ENCODE data around the gene ADRM1.

ADRM1 gene

DNA sequence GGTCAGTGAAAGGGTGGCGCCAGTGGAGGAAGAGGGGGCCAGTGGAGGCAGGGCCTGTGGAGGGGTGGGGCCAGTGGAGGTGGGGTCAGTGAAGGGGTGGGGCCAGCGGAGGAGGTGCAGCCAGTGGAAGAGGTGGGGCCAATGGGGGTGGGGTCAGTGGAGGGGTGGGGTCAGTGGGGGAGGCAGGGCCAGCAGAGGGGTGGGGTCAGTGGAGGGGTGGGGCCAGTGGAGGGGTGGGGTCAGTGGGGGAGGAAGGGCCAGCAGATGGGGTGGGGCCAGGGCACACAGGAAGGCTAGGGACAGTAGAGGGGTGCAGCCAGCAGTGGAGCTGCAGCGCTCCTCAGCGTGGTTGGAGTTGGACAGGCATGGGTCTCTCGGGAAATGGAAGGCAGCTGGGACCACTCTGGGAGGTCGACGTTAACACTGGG, 18.7 kb downstream of the ADRM1 start:
- peak; percentile 33 for DNase-seq (ENCODE audit: low read depth, low spot score)
- H3K27ac ChIP-seq: no peak overlapping the region

DNA sequence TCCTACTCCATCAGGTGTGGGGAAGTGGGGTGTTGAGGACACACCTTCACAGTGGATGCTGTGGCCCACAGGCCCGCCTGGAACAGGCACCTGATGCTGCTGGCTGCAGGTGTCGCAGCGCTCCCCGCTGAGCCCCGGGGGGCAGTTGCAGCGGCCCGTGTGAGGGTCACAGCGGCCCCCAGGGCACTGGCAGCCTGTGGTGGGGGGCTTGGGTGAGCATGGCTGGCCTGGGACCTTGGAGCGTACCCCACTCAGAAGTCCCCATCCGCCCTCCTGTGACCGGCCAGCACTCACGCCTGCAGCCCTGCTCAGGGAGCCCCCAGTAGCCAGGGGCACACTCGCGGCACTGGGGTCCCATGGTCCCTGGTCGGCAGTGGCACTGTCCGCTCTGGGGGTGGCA, 19.2 kb downstream of the ADRM1 start:
- no peak for DNase-seq (ENCODE audit: low read depth, low spot score)
- no peak overlapping the region for H3K27ac ChIP-seq

GRCh38 chr20:62322492-62323041, 19.8 kb downstream of the ADRM1 start:
- no peak for DNase-seq (ENCODE audit: low read depth, low spot score)

DNA sequence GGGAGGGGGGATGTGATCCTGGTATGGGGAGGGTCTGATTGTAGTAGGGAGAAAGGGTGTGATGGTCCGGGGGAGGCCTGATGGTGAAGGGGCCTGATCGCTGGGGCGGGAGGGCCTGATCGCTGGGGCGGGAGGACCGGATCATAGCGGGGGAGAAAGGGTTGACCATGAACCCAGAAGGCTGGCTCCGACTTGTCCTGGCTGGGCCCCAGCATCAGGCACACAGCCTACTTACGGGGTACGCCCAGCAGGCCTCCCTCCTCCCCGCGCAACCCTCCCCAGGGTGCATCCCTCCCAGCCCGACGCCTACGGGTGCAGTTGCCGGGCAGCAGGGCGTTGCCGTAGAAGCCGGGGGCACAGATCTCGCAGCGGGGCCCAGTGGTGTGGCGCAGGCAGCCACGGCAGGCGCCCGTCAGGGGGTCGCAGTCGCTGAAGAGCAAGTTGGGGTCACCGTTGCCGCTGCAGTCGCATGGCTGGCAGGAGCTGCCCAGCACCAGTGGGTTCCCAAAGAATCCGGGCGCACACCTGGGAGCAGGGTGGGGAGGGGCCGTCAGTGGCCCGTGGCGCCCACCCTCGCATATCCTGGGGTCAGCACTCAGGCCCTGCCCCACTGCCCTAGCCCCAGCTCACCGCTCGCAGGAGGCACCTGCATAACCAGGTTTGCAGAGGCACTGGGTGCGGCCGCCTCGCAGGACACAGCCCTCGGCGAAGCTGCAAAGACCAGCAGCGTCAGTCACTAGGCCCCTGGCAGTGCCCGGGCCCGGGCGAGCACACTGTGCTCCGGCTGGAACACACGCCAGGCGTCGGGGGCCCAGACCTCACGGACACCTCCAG, 20.6 kb downstream of the ADRM1 start:
- DNase-seq (ENCODE audit: low read depth, low spot score): no peak
- H3K27ac ChIP-seq: no peak overlapping the region

More at GRCh38 chr20:62322492-62323041, 19.8 kb downstream of the ADRM1 start:
- H3K27ac ChIP-seq: no peak overlapping the region

DNA sequence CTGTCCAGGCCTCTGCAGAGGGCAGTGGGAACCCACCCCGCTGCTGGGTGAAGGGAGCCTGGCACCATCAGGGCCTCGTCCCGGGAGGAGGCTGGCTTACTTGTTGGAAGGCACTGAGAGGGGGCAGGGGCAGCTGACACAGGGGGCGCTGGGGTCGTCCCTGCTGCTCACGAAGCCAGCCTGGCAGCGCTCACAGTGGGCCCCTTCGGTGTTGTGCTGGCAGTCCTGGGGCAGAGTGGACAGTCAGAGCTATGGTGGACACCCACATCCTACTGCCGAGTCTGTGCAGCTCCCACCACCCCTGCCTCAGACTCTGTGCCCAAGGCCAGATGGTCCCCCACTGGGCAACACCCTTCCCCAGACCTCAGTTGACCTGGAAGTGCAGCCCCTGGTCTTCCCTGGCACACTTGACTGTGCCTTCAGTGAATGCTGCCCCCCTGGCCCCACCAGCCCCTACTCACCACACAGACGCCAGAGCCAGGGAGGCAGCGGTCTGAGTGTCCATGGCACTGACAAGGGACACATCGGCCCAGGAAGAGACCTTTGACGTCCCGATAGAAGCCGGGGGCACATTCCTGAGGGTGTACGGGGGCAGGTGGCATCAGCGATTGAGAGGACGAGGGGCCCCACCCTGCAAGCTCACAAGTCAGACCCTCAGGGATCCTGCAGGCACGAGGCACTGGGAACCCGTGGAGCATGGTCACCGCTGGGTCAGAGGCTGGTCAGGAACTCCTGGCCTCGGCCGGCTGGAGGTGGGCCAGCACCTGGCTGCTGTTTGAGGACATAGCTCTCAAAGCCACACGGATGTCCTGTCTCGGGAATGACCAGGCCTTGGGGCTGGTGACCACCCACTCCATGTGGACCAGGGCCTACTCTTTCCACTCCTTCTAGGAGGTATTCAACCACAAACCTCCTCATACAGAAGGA, 21.4 kb downstream of the ADRM1 start:
- no peak overlapping the region for H3K27ac ChIP-seq
- no peak for DNase-seq (ENCODE audit: low read depth, low spot score)

GRCh38 chr20:62325172-62325905, 22.5 kb downstream of the ADRM1 start:
- no peak for DNase-seq (ENCODE audit: low read depth, low spot score)
- H3K27ac ChIP-seq: no peak overlapping the region

GRCh38 chr20:62326559-62326958, 23.8 kb downstream of the ADRM1 start:
- no peak overlapping the region for H3K27ac ChIP-seq
- no peak for DNase-seq (ENCODE audit: low read depth, low spot score)

DNA sequence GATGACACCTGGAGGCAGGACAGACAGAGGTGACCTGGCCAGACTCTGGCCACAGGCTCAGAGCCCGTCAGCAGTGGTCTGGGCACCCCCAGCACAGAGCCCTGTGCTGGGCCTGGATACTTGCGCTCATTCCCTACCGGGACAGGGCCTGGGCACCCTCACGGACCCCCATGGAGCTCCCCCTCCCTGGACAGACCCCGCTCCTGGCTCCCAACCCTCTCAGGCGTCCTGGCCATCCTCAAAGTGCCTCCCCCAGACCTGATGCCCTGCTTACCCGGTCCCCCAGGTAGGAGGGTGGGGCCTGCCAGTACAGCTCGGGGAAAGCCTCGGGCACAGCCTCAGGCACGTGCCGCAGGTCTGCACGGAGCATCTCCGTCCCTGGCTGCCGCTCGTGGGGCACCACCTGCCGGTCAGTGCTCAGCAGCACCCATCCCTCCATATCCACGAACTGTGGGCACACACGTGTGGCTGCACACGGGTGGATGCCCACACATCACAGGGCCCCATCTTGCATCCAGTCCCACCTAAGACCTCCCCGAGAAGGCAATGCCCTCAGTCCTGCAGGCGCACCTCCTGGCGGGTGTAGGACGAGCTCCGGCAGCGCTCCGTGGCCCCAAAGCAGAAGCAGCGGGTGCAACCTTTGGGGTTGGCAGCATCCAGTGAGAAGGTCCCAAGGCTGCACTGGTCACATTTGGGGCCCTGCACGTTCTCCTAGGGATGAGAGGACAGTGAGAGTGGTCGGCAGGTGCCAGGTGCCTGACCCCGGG, 24.3 kb downstream of the ADRM1 start:
- no peak overlapping the region for H3K27ac ChIP-seq
- no peak for DNase-seq (ENCODE audit: low read depth, low spot score)

GRCh38 chr20:62327726-62328495, 25.1 kb downstream of the ADRM1 start:
- H3K27ac ChIP-seq: no peak overlapping the region
- no peak for DNase-seq (ENCODE audit: low read depth, low spot score)

DNA sequence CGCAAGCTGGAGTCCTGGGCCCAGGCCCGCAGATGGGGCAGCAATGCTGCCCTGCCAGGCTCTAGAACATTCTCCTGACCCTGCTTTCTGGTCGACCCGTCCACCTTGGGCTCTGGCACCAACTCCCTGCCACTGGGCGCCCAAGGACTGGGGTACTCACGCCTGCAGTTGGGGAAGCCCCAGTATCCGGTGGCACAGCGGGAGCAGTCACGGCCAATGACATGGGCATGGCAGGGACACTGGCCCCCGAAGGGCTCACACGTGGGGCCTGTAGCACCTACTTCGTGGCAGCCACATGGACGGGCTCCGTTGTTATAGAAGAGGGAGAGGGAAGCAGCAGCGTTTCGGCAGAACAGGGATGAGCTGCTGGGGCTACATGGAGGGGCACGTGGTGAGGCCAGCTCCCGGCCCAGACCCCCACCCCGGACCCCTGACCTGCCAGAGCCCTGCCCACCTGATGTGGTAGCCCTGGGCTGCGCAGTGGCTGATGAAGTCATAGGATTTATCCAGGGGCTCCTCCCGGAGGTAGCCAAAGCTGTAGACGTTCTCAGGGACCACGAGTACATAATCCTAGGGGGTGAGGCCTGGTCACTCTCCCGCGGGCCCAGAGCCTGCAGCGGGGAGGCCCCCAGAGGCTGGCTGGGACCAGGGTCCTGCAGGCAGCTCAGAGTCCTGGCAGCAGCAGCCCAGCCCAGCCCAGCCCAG, 26.0 kb downstream of the ADRM1 start:
- DNase-seq (ENCODE audit: low read depth, low spot score): no peak
- no peak overlapping the region for H3K27ac ChIP-seq

- H3K27ac ChIP-seq: no peak overlapping the region
- no peak for DNase-seq (ENCODE audit: low read depth, low spot score)
Measured at GRCh38 chr20:62329389-62330377, 26.9 kb downstream of the ADRM1 start.

DNA sequence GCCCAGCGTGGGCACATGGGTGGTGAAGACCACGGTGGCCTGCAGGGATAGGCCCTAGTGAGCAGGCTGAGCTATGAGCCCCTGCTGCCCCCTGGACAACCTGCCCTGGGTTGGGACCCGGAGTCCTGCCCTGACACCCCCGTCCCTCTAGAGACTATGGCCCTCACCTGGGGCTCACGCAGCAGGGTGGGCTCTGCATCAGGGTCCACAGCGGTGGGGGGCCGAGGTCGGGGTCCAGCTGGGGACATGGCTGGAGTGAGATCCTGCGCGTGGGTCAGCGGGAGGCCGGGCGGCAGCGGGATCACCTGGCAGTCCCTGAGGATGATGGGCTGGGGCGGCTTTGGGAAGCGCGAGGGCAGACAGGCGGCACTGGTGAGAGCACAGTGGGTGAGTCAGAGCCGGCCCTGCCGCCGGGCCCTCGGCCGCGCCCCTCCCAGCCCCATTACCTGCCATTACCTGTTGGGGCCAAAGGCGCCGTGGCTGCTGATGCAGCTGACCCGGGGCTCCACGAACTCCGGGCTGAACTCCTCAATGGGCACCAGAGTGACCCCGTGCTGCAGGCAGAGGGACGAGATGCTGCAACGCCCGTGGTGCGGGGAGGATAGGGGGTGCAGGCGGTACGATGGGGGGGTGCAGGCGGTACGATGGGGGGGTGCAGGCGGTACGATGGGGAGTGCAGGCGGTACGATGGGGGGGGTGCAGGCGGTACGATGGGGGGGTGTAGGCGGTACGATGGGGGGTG, 27.9 kb downstream of the ADRM1 start:
- DNase-seq (ENCODE audit: low read depth, low spot score): no peak
- H3K27ac ChIP-seq: no peak overlapping the region

DNA sequence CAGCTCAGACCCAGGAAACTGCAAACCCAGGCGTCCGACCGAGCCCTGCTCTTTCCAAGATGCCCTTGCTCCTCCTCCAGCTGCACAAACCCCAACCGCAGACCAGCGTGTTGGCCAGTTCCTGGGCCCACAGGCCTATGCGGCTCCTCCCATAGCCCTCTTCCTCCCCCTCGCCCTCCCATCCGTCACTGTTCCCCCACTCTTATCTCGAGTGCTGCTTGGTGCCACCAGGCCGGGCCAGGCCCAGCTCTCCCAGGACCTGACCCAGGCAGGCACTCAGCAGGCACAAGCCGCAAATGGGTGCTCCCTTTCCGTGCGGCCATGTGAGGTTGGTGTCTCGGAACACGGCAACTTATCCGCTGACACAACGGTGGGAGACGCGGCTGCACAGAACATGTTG, 28.6 kb downstream of the ADRM1 start:
- H3K27ac ChIP-seq: no peak overlapping the region
- no peak for DNase-seq (ENCODE audit: low read depth, low spot score)

GRCh38 chr20:62332421-62332820, 29.6 kb downstream of the ADRM1 start:
- no peak for DNase-seq (ENCODE audit: low read depth, low spot score)
- H3K27ac ChIP-seq: no peak overlapping the region

GRCh38 chr20:62332989-62333819, 30.4 kb downstream of the ADRM1 start:
- no peak for DNase-seq (ENCODE audit: low read depth, low spot score)
- no peak overlapping the region for H3K27ac ChIP-seq

Measured in epithelial cell of prostate (primary cell).